H1 (cell line): ENCODE data around the gene PPM1F. TPM values are rescaled to one million over a fixed set of nuclear protein-coding genes. Genes with fewer than 3 reads are reported as not detected.

Experiments used
- ATF2 ChIP-seq: IDR thresholded peaks from 2 replicates; pipeline ENCODE4 v1.6.1; 2012; ENCODE audit warnings: low read length, inconsistent platforms
- CHD7 ChIP-seq: fragments of 300-600 bp; sonication (generic); IDR thresholded peaks from 2 replicates; pipeline ENCODE4 v1.7.1; 2012; ENCODE audit warnings: low read length, moderate library complexity, mild to moderate bottlenecking, inconsistent platforms; ENCODE audit not compliant: insufficient replicate concordance
- TCF12 ChIP-seq: IDR thresholded peaks from 2 replicates; pipeline ENCODE4 v1.6.1; 2011; ENCODE audit warnings: low read depth, mild to moderate bottlenecking, low read length
- polyA plus RNA-seq, 7 experiments: library from polyadenylated mRNA; depleted of rRNA in 3 of 7; stranded (reverse) in 5 of 7; unstranded in 2 of 7; fragments of >200 nt in 5 of 7; fragments of 200-250 nt in 2 of 7; gene quantifications; 1 replicate in 5 of 7; 2 replicates in 1 of 7; 4 replicates in 1 of 7; pipeline versions ENCODE4 v1.2.1 to v1.2.3, GENCODE V29; 2011 to 2013; ENCODE audit warnings: missing spikeins in 2 of 7, mixed read lengths in 2 of 7
- total RNA-seq: library from RNA; stranded (reverse); fragmentation: NEBNext Ultra II Directional; extraction: Animal tissue kit (Norgen Biotek cat#: 25700); gene quantifications from 2 replicates; pipeline ENCODE4 v1.2.1, GENCODE V29; 2021

Gene PPM1F
- total and polyA plus RNA-seq, 2 of the 8 experiments (the other 6 are each of a cell fraction or from before 2014, with no cell fraction given) = 12.4 to 22.8 TPM

GRCh38 chr22:21964234-21964633 lies 11.6 kb upstream of the PPM1F start (continued):
- TF ChIP-seq CHD7 = no peak
- no peak for TF ChIP-seq TCF12
- no peak for TF ChIP-seq ATF2
- TF ChIP-seq, all 59 proteins: peak for 0
